Endothelial cell (in vitro differentiated cells): ENCODE results near the gene PLPPR1. TPM values are rescaled to one million over a fixed set of nuclear protein-coding genes. Genes with fewer than 3 reads are reported as not detected.

Experiments used
- DNase-seq: peaks from one replicate; pipeline ENCODE4 v3.0.0; 2021; ENCODE audit warnings: low spot score
- H3K27ac Mint-ChIP-seq: one replicate; pipeline ENCODE4 v1.8.0; 2021; ENCODE audit warnings: mixed read lengths, inconsistent platforms; ENCODE audit not compliant: unreplicated experiment
- H3K27me3 Mint-ChIP-seq: one replicate; pipeline ENCODE4 v1.8.0; 2021; ENCODE audit warnings: mild to moderate bottlenecking, moderate library complexity, mixed read lengths, inconsistent platforms; ENCODE audit not compliant: unreplicated experiment
- H3K36me3 Mint-ChIP-seq: one replicate; pipeline ENCODE4 v1.8.0; 2021; ENCODE audit warnings: mild to moderate bottlenecking, low read depth, mixed read lengths, inconsistent platforms; ENCODE audit not compliant: unreplicated experiment
- H3K4me1 Mint-ChIP-seq: one replicate; pipeline ENCODE4 v1.8.0; 2021; ENCODE audit warnings: mild to moderate bottlenecking, mixed read lengths, inconsistent platforms; ENCODE audit not compliant: unreplicated experiment
- H3K4me3 Mint-ChIP-seq: one replicate; pipeline ENCODE4 v1.8.0; 2021; ENCODE audit warnings: mild to moderate bottlenecking, mixed read lengths, inconsistent platforms; ENCODE audit not compliant: unreplicated experiment
- H3K9me3 Mint-ChIP-seq: one replicate; pipeline ENCODE4 v1.8.0; 2021; ENCODE audit warnings: mixed read lengths, inconsistent platforms; ENCODE audit not compliant: unreplicated experiment
- CTCF ChIP-seq: fragments of 200-600 bp; sonication (generic); IDR thresholded peaks from one replicate; pipeline ENCODE4 v1.5.0; 2021; ENCODE audit warnings: antibody characterized with exemption; ENCODE audit not compliant: unreplicated experiment
- total RNA-seq: library from RNA; stranded (reverse); fragmentation: NEBNext Ultra II Directional; extraction: Animal tissue kit (Norgen Biotek cat#: 25700); gene quantifications from one replicate; pipeline ENCODE4 v1.2.1, GENCODE V29; 2021; ENCODE audit not compliant: unreplicated experiment

The PLPPR1 gene
- total RNA-seq, 1 donor from 2014 or later: 0.15 TPM

- Mint-ChIP-seq H3K27me3 (no peaks in the 10 kb centered on the region), H3K9me3 (no peaks in the 10 kb centered on the region), H3K4me1 (peaks cover 11% of the 10 kb centered on the region), H3K27ac (no peak overlapping the region), H3K36me3 (no peaks in the 10 kb centered on the region), H3K4me3 (no peak overlapping the region)
- DNase-seq: no peak
- TF ChIP-seq CTCF: no peak
Measured at GRCh38 chr9:101098392-101098791, 69.9 kb downstream of the PLPPR1 start.

GRCh38 chr9:101114317-101114716, 85.8 kb downstream of the PLPPR1 start:
- Mint-ChIP-seq H3K27ac (no peak overlapping the region), H3K9me3 (no peaks in the 10 kb centered on the region), H3K4me1 (peaks cover 39% of the 10 kb centered on the region), H3K4me3 (no peak overlapping the region), H3K27me3 (peaks cover 1% of the 10 kb centered on the region), H3K36me3 (no peaks in the 10 kb centered on the region)
- no peak for TF ChIP-seq CTCF
- no peak for DNase-seq

- no peak for TF ChIP-seq CTCF
- Mint-ChIP-seq H3K4me1 (peaks cover 39% of the 10 kb centered on the region), H3K27me3 (peaks cover 1% of the 10 kb centered on the region), H3K36me3 (no peaks in the 10 kb centered on the region), H3K9me3 (no peaks in the 10 kb centered on the region), H3K4me3 (no peak overlapping the region), H3K27ac (no peak overlapping the region)
- DNase-seq: no peak
Measured at GRCh38 chr9:101115102-101115501, 86.6 kb downstream of the PLPPR1 start.

GRCh38 chr9:101117161-101117560, 88.6 kb downstream of the PLPPR1 start:
- Mint-ChIP-seq H3K27ac (no peak overlapping the region), H3K36me3 (no peaks in the 10 kb centered on the region), H3K4me3 (no peak overlapping the region), H3K27me3 (peaks cover 1% of the 10 kb centered on the region), H3K9me3 (no peaks in the 10 kb centered on the region), H3K4me1 (peaks cover 39% of the 10 kb centered on the region)
- no peak for DNase-seq
- no peak for TF ChIP-seq CTCF

- Mint-ChIP-seq H3K27me3 (peaks cover 4% of the 10 kb centered on the region), H3K27ac (no peak overlapping the region), H3K9me3 (peaks cover 8% of the 10 kb centered on the region), H3K4me3 (no peak overlapping the region), H3K4me1 (peaks cover 33% of the 10 kb centered on the region), H3K36me3 (peaks cover 7% of the 10 kb centered on the region)
- TF ChIP-seq CTCF: peak; percentile 54
- DNase-seq: peak; percentile 82
Measured at GRCh38 chr9:101119206-101119819, 90.8 kb downstream of the PLPPR1 start.
